ENCODE results near the gene CSNK1G2. TPM values are rescaled to one million over a fixed set of nuclear protein-coding genes. Genes with fewer than 3 reads are reported as not detected.
A peak's percentile ranks its signal among the peaks of the same experiment; 100 is the strongest.

The CSNK1G2 gene
- total RNA-seq, 1 donor from 2014 or later: 24.5 TPM

DNA sequence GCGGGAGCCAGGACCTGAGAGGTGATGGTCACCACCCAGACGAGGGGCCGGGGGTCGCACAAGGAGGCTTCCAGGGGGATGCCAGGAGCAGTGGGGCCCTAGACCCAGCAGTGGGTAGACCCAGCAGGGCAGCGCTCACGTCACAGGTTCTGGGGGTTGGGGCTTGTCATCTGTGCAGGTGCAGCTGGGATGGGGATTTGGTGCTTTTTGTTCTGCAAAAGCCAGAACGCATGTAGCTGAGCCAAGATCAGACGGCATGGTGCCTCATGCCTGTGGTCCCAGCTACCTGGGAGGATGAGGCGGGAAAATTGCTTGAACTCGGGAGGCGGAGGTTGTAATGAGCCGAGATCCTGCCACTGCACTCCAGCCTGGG, 15.1 kb downstream of the CSNK1G2 start:
- no peak for DNase-seq
- intact Hi-C loops (cut with micrococcal nuclease): no loop called here
- peaks cover 3% of the 10 kb centered on the region for H3K4me1 ChIP-seq
- H3K4me3 ChIP-seq: no peak overlapping the region
- TF ChIP-seq, protein P1, sequence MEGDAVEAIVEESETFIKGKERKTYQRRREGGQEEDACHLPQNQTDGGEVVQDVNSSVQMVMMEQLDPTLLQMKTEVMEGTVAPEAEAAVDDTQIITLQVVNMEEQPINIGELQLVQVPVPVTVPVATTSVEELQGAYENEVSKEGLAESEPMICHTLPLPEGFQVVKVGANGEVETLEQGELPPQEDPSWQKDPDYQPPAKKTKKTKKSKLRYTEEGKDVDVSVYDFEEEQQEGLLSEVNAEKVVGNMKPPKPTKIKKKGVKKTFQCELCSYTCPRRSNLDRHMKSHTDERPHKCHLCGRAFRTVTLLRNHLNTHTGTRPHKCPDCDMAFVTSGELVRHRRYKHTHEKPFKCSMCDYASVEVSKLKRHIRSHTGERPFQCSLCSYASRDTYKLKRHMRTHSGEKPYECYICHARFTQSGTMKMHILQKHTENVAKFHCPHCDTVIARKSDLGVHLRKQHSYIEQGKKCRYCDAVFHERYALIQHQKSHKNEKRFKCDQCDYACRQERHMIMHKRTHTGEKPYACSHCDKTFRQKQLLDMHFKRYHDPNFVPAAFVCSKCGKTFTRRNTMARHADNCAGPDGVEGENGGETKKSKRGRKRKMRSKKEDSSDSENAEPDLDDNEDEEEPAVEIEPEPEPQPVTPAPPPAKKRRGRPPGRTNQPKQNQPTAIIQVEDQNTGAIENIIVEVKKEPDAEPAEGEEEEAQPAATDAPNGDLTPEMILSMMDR (IDR thresholded peaks at IDR 0.05; ENCODE audit: borderline replicate concordance): no peak
- H3K9me3 ChIP-seq (replicated peaks): no peaks in the 10 kb centered on the region
- peaks cover 3% of the 10 kb centered on the region for H3K36me3 ChIP-seq
- H3K27me3 ChIP-seq (ENCODE audit: low read depth): no peaks in the 10 kb centered on the region
- H3K27ac ChIP-seq (replicated peaks): no peak overlapping the region

DNA sequence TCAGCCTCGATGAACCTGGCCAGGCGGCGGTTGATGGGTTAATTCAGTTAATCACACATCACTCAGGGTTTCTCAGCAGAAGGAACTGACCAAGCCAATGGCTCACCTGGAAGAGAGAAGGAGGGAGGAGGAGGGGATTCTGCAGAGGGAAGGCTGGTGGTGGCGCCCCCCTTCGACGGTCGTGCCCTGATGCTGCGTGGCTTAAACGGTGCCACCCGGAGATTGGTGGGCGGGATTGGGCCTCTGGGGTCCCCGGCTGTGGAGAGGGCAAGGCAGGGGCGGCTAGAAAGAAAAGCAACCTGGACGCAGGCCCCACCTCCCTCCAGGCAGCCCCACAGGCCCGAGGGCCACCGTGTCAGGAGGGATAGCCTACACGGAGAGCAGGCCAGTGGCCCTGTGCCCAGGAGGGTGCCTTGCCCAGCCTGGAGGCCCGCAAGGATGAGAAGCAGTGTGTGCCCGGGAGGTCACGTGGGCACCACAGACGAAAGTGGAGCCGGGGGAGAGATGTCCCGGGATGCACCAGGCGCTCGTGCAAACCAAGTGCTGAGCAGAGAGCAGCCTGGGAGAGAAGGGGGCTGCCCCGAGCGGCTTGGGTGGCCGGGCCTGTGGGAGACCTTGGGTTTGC, 16.0 kb downstream of the CSNK1G2 start:
- no peak overlapping the region for H3K27ac ChIP-seq (replicated peaks)
- no peak overlapping the region for H3K4me3 ChIP-seq
- no peaks in the 10 kb centered on the region for H3K27me3 ChIP-seq (ENCODE audit: low read depth)
- intact Hi-C loops (cut with micrococcal nuclease): no loop called here
- TF ChIP-seq, protein P1 (IDR thresholded peaks at IDR 0.05; ENCODE audit: borderline replicate concordance): no peak
- DNase-seq: peak; percentile 42
- H3K36me3 ChIP-seq: peaks cover under 1% of the 10 kb centered on the region
- no peaks in the 10 kb centered on the region for H3K9me3 ChIP-seq (replicated peaks)
- H3K4me1 ChIP-seq: peaks cover 3% of the 10 kb centered on the region

DNA sequence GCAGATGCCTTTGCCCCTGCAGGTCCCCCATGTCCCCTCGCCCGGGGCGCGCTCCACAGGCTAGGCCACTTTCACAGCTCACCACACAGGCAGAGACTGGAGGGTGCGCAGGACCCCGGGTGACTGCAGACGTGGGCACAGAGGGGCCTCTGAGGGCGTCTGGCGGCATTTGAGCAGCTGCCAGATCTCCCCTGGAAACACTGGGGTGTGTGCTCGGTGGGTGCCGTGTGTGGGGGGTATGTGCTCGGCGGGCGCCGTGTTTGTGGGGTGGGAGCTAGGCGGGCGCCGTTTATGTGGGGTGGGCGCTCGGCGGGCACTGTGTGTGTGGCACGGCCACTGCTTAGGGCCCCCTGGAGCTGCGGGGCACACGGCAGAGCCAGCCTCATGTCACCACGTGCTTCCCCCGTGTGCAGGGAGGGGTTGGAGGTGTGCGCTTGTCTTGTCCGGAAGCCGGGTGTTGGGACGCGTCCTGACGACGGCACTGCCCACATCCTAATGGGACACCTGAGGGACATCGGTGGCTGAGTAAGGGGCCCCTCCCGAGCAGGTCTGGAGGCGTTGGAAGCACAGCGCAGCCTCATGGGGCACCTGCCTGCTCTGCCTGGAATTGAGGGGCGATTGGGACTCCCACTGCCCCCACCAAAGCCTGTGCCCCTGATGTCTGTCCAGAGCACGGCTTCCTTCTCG, 16.7 kb downstream of the CSNK1G2 start:
- peaks cover 3% of the 10 kb centered on the region for H3K4me1 ChIP-seq
- no peaks in the 10 kb centered on the region for H3K36me3 ChIP-seq
- intact Hi-C loops (cut with micrococcal nuclease): no loop called here
- no peaks in the 10 kb centered on the region for H3K9me3 ChIP-seq (replicated peaks)
- H3K27me3 ChIP-seq (ENCODE audit: low read depth): no peaks in the 10 kb centered on the region
- TF ChIP-seq, protein P1 (IDR thresholded peaks at IDR 0.05; ENCODE audit: borderline replicate concordance): no peak
- no peak overlapping the region for H3K27ac ChIP-seq (replicated peaks)
- no peak for DNase-seq
- H3K4me3 ChIP-seq: no peak overlapping the region

DNA sequence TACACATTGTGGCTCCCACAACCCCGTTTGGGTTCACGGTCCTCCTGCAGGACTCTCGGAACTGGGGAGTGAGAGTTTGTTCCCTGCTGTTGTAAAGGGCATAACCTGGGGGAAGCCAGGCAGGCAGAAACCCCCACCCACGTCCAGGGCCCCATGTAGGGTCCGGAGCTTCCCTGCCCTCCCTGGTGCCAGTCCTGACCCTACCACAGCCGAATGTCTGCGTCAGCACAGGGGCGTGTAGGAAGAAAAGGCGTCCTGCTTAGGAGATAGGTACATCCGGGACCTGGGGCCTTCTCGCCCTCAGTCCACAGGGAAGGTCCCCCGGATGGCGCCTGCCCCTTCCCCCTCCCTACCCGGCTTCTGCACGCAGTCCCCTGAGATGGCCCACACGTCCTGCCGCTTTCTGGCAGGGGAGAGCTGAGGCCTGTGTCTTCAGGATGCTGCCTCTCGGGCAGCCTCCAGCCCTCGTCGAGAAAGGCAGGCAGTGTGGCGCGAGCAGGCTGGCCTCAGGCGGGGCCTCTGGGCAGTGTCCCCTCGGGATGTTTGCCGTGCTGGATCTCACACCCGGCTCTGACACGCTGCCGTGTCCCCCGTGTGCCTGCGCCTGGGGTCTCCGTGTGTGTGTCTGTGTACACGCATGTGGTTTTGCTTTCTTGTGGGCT, 19.1 kb downstream of the CSNK1G2 start:
- Histone ChIP-seq H3K27me3 (ENCODE audit: low read depth) (no peaks in the 10 kb centered on the region), H3K36me3 (no peaks in the 10 kb centered on the region), H3K4me3 (no peak overlapping the region), H3K9me3 (replicated peaks) (no peaks in the 10 kb centered on the region), H3K27ac (replicated peaks) (no peak overlapping the region), H3K4me1 (peaks cover 8% of the 10 kb centered on the region)
- TF ChIP-seq, protein P1 (IDR thresholded peaks at IDR 0.05; ENCODE audit: borderline replicate concordance): no peak
- DNase-seq: no peak
- intact Hi-C loops (cut with micrococcal nuclease): no loop called here

DNA sequence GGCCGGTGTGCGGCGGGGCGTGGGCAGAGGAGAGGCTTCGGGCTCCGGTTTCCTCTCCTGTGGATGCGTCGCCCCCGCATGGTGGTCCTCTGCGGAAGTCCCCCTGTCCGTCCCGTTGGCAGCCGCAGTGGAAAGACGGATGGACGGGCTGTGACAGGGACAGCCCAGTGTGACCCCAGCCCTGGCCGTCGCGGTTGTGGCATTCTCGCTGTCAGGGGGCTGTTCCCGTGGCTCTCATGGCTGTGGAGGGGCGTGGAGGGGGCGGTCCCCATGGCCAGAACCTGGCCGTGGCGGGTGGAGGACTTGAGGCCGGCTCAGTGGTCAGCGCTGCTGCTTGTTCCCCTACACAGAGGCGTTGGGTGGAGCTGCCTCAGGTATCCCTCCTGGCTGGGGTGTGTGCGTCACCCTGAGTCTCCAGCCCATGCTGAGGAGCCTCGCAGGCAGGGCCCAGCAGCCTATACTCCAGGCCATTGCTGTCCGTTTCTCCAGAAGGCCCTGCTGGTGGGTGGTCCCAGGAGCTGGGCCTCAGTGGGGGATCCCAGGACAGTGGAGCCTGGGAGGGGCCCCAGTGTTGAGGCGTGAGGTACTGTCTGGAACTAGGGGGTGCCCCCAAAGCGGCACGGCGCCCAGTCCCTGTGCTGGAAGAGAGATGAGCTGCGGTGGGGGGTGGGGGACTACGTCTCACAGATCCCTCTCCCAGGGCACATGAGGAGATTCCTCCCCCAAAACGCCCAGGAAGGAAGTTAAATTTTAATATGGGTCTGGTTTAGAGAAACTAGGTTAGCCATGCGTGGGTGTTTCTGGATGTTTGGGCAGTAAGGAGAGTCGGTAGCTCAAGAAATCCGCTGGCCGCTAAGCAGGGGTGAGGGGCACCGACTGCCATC, 20.3 kb downstream of the CSNK1G2 start:
- Histone ChIP-seq H3K9me3 (replicated peaks) (no peaks in the 10 kb centered on the region), H3K4me3 (no peak overlapping the region), H3K4me1 (peaks cover 8% of the 10 kb centered on the region), H3K27me3 (ENCODE audit: low read depth) (no peaks in the 10 kb centered on the region), H3K36me3 (no peaks in the 10 kb centered on the region), H3K27ac (replicated peaks) (no peak overlapping the region)
- no peak for DNase-seq
- intact Hi-C loops (cut with micrococcal nuclease): no loop called here
- TF ChIP-seq, protein P1 (IDR thresholded peaks at IDR 0.05; ENCODE audit: borderline replicate concordance): no peak
